ENCODE measurements around the gene ITGA6.

- TF ChIP-seq POLR2A (IDR thresholded peaks at IDR 0.05) (no peak), CTCF (IDR thresholded peaks at IDR 0.05) (no peak)
Measured at GRCh38 chr2:172381275-172382027, 45.9 kb upstream of the ITGA6 start.

All from body of pancreas (tissue), 4 donors.